Karpas-422 (cell line): ENCODE results near the gene ABCG2. TPM values are rescaled to one million over a fixed set of nuclear protein-coding genes. Genes with fewer than 3 reads are reported as not detected.

ENCODE experiments used
- DNase-seq: peaks from one replicate; pipeline ENCODE4 v3.0.0-alpha.2; 2015
- H2AFZ ChIP-seq: fragments of 200-600 bp; sonication (generic); 2 replicates; pipeline ENCODE4 v1.6.1; 2014; ENCODE audit warnings: antibody characterized with exemption, low read length, mixed read lengths
- H3K27ac ChIP-seq: fragments of 200-600 bp; sonication (generic); 2 replicates; pipeline ENCODE4 v1.5.1; 2014; ENCODE audit warnings: mild to moderate bottlenecking, low read length, moderate library complexity
- H3K27me3 ChIP-seq: fragments of 200-600 bp; sonication (generic); 2 replicates; pipeline ENCODE4 v1.6.1; 2014; ENCODE audit warnings: low read length, mixed read lengths
- H3K36me3 ChIP-seq: fragments of 200-600 bp; sonication (generic); 2 replicates; pipeline ENCODE4 v1.6.1; 2014; ENCODE audit warnings: low read length, mixed read lengths; ENCODE audit not compliant: insufficient read depth
- H3K4me1 ChIP-seq: fragments of 200-600 bp; sonication (generic); 2 replicates; pipeline ENCODE4 v1.6.1; 2014; ENCODE audit warnings: mild to moderate bottlenecking, low read length, mixed read lengths
- H3K4me2 ChIP-seq: fragments of 200-600 bp; sonication (generic); 2 replicates; pipeline ENCODE4 v1.6.1; 2014; ENCODE audit warnings: low read length, low read depth, mild to moderate bottlenecking; ENCODE audit not compliant: poor library complexity, severe bottlenecking
- H3K4me3 ChIP-seq: fragments of 200-600 bp; sonication (generic); 2 replicates; pipeline ENCODE4 v1.5.1; 2014; ENCODE audit warnings: mild to moderate bottlenecking, antibody characterized with exemption, low read length, mixed read lengths
- H3K79me2 ChIP-seq: fragments of 200-600 bp; sonication (generic); 2 replicates; pipeline ENCODE4 v1.6.1; 2014; ENCODE audit warnings: mild to moderate bottlenecking, low read length, mixed read lengths
- H3K9ac ChIP-seq: fragments of 200-600 bp; sonication (generic); 2 replicates; pipeline ENCODE4 v1.6.0; 2014; ENCODE audit warnings: low read length
- H3K9me2 ChIP-seq: fragments of 200-600 bp; sonication (generic), shearing (Covaris generic); replicated peaks from 2 replicates; pipeline ENCODE4 v1.6.0; 2014; ENCODE audit warnings: mild to moderate bottlenecking, low read length, moderate library complexity; ENCODE audit not compliant: insufficient read depth
- H3K9me3 ChIP-seq: fragments of 300-700, 200-600 bp; sonication (generic); 2 replicates; pipeline ENCODE4 v1.6.1; 2014; ENCODE audit warnings: low read length, mixed read lengths
- H4K20me1 ChIP-seq: fragments of 200-600 bp; sonication (generic); 2 replicates; pipeline ENCODE4 v1.6.1; 2014; ENCODE audit warnings: mild to moderate bottlenecking, antibody characterized with exemption, low read length, low read depth; ENCODE audit not compliant: insufficient read depth
- total RNA-seq: library from RNA; depleted of rRNA; stranded (reverse); fragments of >200 nt; shearing (Covaris generic); gene quantifications from 2 replicates; pipeline ENCODE4 v1.2.3, GENCODE V29; 2014; ENCODE audit warnings: low replicate concordance

ABCG2 gene
- total RNA-seq, 1 experiment from 2014 or later = not detected

DNA sequence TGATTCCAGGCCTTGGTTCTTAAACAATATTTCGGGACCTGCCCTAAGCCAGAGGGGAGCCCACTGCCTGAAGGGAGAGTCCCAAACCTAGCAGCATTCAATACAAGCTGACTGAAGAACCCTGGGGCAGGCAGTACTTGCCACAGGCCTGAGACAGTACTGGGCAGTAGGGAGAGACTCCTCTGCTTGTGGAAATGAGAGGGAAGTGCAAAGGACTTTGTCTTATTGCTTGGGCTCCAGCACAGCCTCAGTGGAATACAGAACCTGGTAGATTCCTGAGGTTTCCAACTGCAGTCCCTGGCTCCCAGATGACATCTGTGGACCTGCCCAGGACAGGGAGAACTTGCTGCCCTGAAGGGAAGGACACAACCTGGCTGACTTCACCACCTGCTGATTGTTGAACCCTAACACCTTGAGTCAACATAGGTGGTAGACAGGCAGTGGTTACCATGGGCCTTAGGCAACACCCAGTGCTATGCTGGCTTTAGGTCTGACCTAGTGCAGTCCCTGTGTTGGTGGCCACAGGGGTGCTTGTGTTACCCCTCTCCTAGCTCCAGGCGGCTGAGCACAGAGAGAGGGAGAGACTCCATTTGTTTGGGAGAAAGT is 20.3 kb upstream of the ABCG2 start:
- Histone ChIP-seq H3K4me1 (no peaks in the 10 kb centered on the region), H3K36me3 (no peaks in the 10 kb centered on the region), H3K9me2 (no peaks in the 10 kb centered on the region), H2AFZ (no peak overlapping the region), H4K20me1 (no peaks in the 10 kb centered on the region), H3K4me3 (no peak overlapping the region), H3K9me3 (no peaks in the 10 kb centered on the region), H3K27me3 (no peaks in the 10 kb centered on the region; the same call in 1 of the 2 replicates), H3K4me2 (no peak overlapping the region), H3K9ac (no peak overlapping the region), H3K79me2 (no peaks in the 10 kb centered on the region), H3K27ac (no peak overlapping the region)
- no peak for DNase-seq

DNA sequence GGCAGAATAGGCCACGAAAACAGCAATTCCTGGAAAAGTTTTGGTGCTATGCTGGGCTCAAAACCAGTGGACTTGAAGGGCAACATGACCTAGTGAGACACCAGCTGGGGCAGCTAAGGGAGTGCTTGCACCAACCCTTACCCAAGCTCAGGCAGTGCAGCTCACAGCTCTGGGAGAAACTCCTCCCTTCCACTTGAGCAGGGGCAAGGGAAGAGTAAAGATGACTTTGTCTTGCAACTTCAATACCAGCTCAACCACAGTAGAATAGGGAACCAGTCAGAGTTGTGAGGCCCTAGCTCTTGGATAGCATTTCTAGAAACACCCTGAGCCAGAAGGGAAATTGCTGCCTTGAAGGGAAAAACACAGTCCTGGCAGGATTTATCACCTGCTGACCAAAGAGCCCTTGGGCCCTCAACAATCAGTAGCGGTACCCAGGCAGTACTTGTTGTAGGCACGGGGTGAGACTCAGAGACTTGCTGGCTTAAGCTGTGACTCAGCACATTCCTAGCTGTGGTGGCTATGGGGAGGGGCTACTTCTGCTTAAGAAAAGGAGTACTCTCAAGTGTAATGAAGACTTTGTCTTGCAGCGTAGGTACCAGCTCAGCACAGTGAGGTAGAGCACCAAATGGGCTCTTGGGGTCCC is 19.7 kb upstream of the ABCG2 start:
- Histone ChIP-seq H3K9me2 (no peaks in the 10 kb centered on the region), H3K27me3 (no peaks in the 10 kb centered on the region; the same call in 1 of the 2 replicates), H3K4me2 (no peak overlapping the region), H3K27ac (no peak overlapping the region), H4K20me1 (no peaks in the 10 kb centered on the region), H3K9me3 (no peaks in the 10 kb centered on the region), H3K4me1 (no peaks in the 10 kb centered on the region), H3K9ac (no peak overlapping the region), H3K79me2 (no peaks in the 10 kb centered on the region), H3K4me3 (no peak overlapping the region), H2AFZ (no peak overlapping the region; the same call in 1 of the 2 replicates), H3K36me3 (no peaks in the 10 kb centered on the region)
- DNase-seq = no peak

DNA sequence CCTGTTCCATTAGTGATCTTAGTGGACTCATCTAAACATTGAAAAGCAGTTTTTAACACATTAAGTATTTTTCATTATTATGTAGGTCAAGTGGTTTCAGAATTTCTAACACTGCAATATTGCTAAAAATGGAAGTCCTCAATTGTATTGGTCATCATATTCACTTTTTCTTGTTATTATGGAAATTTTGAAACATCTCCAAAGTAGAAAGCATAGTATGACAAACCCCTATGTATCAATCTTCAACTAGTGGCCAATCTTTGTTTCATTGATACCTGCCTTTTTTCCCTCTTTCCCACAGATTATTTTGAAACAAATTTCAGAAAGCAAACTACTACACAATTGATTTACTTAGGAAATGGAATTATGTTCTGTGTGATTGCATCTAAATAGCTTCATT is 14.5 kb upstream of the ABCG2 start:
- no peak overlapping the region for H3K4me3 ChIP-seq
- H3K9ac ChIP-seq = no peak overlapping the region
- no peak overlapping the region for H3K27ac ChIP-seq
- H3K4me1 ChIP-seq = no peaks in the 10 kb centered on the region
- H3K79me2 ChIP-seq = no peaks in the 10 kb centered on the region
- no peaks in the 10 kb centered on the region for H3K27me3 ChIP-seq
- no peaks in the 10 kb centered on the region for H3K9me3 ChIP-seq
- H3K4me2 ChIP-seq = no peak overlapping the region
- H3K9me2 ChIP-seq = no peaks in the 10 kb centered on the region
- DNase-seq = no peak
- no peaks in the 10 kb centered on the region for H4K20me1 ChIP-seq
- H2AFZ ChIP-seq = no peak overlapping the region
- no peaks in the 10 kb centered on the region for H3K36me3 ChIP-seq

DNA sequence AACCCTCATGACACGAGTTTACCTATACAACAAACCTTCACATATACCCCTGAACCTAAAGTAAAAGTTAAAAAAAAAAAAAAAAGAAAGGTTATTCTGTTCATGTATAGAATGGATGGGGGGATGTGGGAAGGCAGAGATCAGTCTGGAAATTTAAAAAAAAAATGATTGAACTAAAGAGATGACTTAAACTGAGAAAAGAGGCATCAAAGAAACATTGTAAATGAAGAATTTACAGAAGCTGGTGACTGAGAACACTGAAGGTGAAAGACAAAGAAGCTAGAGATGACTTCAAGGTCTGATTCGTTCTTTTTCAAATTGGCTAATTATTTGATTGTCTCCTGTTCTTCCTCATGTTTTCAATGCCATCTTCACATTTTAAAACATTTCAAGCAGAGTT is 12.8 kb upstream of the ABCG2 start:
- no peaks in the 10 kb centered on the region for H3K9me3 ChIP-seq
- H3K4me3 ChIP-seq = no peak overlapping the region
- H4K20me1 ChIP-seq = no peaks in the 10 kb centered on the region
- DNase-seq = no peak
- no peaks in the 10 kb centered on the region for H3K27me3 ChIP-seq
- H3K9ac ChIP-seq = no peak overlapping the region
- H3K79me2 ChIP-seq = no peaks in the 10 kb centered on the region
- no peak overlapping the region for H3K4me2 ChIP-seq
- no peaks in the 10 kb centered on the region for H3K4me1 ChIP-seq
- H3K36me3 ChIP-seq = no peaks in the 10 kb centered on the region
- H3K9me2 ChIP-seq = no peaks in the 10 kb centered on the region
- no peak overlapping the region for H2AFZ ChIP-seq
- H3K27ac ChIP-seq = no peak overlapping the region

DNA sequence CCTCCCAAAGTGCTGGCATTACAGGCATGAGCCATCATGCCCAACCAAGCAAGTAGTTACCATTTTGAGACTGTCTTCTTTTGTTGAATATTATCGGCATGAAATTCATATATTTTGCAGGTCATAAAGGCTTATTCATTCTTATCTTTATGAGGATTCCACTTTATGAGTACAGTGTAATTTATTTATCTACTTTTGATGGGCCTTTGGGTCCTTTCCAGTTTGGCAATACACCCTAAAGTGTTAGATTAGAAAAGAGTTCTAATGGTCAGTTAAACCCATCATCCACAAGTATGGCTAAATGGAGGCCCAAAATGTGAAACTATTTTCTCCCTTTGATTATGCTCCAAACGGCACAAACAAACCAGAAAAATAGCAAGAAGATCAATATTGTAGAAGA is 10.9 kb upstream of the ABCG2 start:
- Histone ChIP-seq H3K27me3 (no peaks in the 10 kb centered on the region), H3K9me2 (no peaks in the 10 kb centered on the region), H3K4me3 (no peak overlapping the region), H4K20me1 (no peaks in the 10 kb centered on the region), H3K9me3 (no peaks in the 10 kb centered on the region), H3K4me2 (no peak overlapping the region), H3K79me2 (no peaks in the 10 kb centered on the region), H2AFZ (no peak overlapping the region), H3K4me1 (no peaks in the 10 kb centered on the region), H3K27ac (no peak overlapping the region), H3K9ac (no peak overlapping the region), H3K36me3 (no peaks in the 10 kb centered on the region)
- DNase-seq = no peak

DNA sequence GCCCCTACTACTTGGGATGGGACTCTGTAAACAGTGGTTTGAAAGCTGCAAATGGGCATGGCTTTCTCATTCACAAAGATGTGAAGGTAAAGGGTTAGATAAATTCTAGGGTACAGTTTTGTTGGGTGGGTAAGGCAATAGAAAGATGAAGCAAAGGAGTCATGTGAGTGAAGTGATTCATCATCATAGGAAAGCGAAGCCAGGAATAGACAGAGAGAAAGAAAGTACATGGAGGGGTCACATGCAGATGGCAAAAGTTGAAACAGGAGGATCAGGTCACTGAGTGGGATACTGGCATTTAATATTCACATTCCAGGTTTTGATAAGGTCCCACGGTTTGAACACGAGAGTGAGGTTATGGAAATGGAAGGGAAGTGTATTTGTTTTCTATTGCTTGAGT is 8.2 kb upstream of the ABCG2 start:
- H3K4me3 ChIP-seq = no peak overlapping the region
- H3K79me2 ChIP-seq = no peaks in the 10 kb centered on the region
- no peaks in the 10 kb centered on the region for H3K9me3 ChIP-seq
- H3K4me2 ChIP-seq = no peak overlapping the region
- H3K9me2 ChIP-seq = no peaks in the 10 kb centered on the region
- DNase-seq = no peak
- H3K36me3 ChIP-seq = no peaks in the 10 kb centered on the region
- no peak overlapping the region for H3K27ac ChIP-seq
- no peak overlapping the region for H3K9ac ChIP-seq
- H2AFZ ChIP-seq = no peak overlapping the region
- H3K4me1 ChIP-seq = no peaks in the 10 kb centered on the region
- no peaks in the 10 kb centered on the region for H3K27me3 ChIP-seq
- H4K20me1 ChIP-seq = no peaks in the 10 kb centered on the region

DNA sequence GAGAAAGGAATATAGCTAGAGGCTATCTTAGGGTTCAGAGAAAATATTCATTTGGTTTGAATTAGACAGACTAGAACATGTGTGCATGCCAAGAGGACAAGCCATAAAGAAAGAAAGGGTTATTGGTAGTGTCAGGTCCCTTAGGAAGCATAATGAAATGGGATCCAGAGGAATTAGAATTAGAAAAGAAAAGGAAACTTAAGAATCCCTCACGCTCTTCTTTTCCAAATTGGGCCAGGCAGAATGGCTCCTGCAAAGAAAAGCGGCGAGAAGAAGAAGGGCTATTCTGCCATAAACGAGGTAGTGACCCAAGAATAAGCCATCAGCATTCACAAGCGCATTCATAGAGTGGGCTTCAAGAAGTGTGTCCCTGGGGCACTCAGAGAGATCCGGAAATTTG is 4.9 kb upstream of the ABCG2 start:
- Histone ChIP-seq H4K20me1 (no peaks in the 10 kb centered on the region), H3K9me3 (no peaks in the 10 kb centered on the region), H3K9ac (no peak overlapping the region), H3K4me3 (no peak overlapping the region), H3K4me1 (no peaks in the 10 kb centered on the region), H3K36me3 (no peaks in the 10 kb centered on the region), H3K79me2 (no peaks in the 10 kb centered on the region), H3K4me2 (no peak overlapping the region), H3K27me3 (no peaks in the 10 kb centered on the region), H3K27ac (no peak overlapping the region), H3K9me2 (no peaks in the 10 kb centered on the region), H2AFZ (no peak overlapping the region)
- no peak for DNase-seq

DNA sequence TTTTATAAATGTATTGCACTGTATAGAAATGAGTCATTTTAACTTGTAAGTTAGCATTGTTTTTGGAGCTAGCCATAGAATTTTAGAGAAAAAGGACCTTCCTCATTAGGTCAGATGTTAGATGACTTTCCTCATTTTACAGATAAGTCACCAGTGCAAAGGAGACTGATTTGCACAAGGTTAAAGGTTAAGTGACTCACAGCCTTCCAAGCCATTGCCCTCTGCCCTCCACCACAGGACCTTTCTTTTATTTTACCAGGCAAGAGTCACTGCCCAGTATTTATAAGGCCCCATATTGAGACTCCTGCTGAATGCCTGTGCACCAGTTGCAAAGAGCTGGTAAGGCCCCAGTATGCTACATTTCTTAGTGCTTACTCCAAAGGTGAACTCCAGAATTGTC is 4.2 kb upstream of the ABCG2 start:
- Histone ChIP-seq H3K4me3 (no peak overlapping the region), H3K4me2 (no peak overlapping the region), H3K9me3 (no peaks in the 10 kb centered on the region), H3K9ac (no peak overlapping the region), H3K79me2 (no peaks in the 10 kb centered on the region), H3K9me2 (no peaks in the 10 kb centered on the region), H3K27ac (no peak overlapping the region), H3K36me3 (no peaks in the 10 kb centered on the region), H2AFZ (no peak overlapping the region), H3K27me3 (no peaks in the 10 kb centered on the region), H3K4me1 (no peaks in the 10 kb centered on the region), H4K20me1 (no peaks in the 10 kb centered on the region)
- no peak for DNase-seq
